Adrenal gland (tissue), 5 donors: Measurements from ENCODE around the gene KAZN.

Experiments used
- POLR2A ChIP-seq, 2 donors: fragments of 450-650 bp; IDR thresholded peaks; one replicate each; pipeline ENCODE4 v1.6.1; 2017; ENCODE audit warnings: antibody characterized with exemption in 2 of 2, mild to moderate bottlenecking in 2 of 2, moderate library complexity in 1 of 2
- TF ChIP-seq, protein P1 (sequence below), 6 experiments: fragments of 450-650 bp in 4 of 6; fragments of 200-600 bp in 2 of 6; sonication (generic) in 1 of 6; IDR thresholded peaks; 1 replicate in 5 of 6; 2 replicates in 1 of 6; pipeline versions ENCODE4 v1.5.1 to v1.8.0; 2016 to 2021; ENCODE audit warnings: antibody characterized with exemption in 6 of 6, mild to moderate bottlenecking in 2 of 6, moderate library complexity in 1 of 6
- donor health status: DM: no; HTN: no; CAD: no.

DNA sequence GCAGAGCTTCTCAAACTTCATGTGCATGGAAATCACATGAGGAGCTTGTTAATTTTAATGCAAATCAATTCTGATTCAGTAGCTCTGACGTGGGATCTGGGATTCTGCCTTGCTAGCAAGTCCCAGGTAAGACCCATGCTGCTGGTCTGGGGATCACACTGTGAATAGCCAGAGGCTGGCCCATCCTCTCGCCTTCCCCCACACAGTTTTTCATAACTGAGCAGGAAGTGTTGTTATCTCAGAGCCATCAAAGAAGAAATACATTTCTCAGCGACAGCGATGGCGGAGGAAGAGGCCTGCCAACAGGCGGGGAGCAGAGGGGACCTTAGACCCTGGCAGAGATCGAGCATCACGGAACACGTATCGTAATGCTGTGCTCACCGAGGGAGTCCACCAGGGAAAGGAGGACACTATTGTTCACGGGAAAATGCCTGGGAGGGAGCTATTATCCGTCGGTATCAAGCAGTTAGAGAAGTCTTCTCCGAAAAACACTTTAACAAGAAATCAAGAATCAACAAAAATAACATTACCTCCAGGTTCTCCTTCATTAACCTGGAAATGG lies 286.2 kb downstream of the KAZN start:
- TF ChIP-seq, protein P1, sequence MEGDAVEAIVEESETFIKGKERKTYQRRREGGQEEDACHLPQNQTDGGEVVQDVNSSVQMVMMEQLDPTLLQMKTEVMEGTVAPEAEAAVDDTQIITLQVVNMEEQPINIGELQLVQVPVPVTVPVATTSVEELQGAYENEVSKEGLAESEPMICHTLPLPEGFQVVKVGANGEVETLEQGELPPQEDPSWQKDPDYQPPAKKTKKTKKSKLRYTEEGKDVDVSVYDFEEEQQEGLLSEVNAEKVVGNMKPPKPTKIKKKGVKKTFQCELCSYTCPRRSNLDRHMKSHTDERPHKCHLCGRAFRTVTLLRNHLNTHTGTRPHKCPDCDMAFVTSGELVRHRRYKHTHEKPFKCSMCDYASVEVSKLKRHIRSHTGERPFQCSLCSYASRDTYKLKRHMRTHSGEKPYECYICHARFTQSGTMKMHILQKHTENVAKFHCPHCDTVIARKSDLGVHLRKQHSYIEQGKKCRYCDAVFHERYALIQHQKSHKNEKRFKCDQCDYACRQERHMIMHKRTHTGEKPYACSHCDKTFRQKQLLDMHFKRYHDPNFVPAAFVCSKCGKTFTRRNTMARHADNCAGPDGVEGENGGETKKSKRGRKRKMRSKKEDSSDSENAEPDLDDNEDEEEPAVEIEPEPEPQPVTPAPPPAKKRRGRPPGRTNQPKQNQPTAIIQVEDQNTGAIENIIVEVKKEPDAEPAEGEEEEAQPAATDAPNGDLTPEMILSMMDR (IDR thresholded peaks at IDR 0.05): no peak
- TF ChIP-seq POLR2A (IDR thresholded peaks at IDR 0.05): no peak
